ENCODE measurements around the gene CCL7.

DNA sequence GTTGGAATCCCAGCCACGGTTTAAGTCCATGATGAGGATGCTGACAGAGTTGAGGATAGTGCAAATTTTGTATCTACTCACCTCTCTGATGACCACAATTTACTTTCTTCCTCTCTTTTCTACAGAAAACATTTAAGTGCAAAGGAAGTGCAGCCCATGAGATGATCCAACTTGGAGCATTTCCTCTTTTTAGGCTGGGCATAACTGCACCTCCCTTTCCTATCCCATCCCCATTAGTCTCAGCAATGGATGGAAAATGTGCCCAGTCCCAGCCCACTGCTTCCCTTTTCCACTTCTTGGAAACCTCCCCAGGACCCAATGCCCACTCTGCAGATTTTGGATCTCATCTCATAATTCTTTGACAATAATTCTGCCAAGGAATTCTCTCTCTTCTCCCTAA is 32.6 kb downstream of the CCL7 start:
- TF ChIP-seq, protein P1, sequence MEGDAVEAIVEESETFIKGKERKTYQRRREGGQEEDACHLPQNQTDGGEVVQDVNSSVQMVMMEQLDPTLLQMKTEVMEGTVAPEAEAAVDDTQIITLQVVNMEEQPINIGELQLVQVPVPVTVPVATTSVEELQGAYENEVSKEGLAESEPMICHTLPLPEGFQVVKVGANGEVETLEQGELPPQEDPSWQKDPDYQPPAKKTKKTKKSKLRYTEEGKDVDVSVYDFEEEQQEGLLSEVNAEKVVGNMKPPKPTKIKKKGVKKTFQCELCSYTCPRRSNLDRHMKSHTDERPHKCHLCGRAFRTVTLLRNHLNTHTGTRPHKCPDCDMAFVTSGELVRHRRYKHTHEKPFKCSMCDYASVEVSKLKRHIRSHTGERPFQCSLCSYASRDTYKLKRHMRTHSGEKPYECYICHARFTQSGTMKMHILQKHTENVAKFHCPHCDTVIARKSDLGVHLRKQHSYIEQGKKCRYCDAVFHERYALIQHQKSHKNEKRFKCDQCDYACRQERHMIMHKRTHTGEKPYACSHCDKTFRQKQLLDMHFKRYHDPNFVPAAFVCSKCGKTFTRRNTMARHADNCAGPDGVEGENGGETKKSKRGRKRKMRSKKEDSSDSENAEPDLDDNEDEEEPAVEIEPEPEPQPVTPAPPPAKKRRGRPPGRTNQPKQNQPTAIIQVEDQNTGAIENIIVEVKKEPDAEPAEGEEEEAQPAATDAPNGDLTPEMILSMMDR (IDR thresholded peaks at IDR 0.05; ENCODE audit: low read length) = no peak
- no peak for TF ChIP-seq EZH2 (IDR thresholded peaks at IDR 0.05; ENCODE audit: borderline replicate concordance, low read length)
